ENCODE results near the gene ARSI.
"Not testable (repeated sequence)": the region's sequence is repeated elsewhere in the genome, so short reads cannot be mapped to it uniquely, and the experiment has no call there.

ARSI gene

GRCh38 chr5:150265870-150266383 is 36.8 kb downstream of the ARSI start:
- DNase-seq (ENCODE audit: low read depth) = no peak

GRCh38 chr5:150264667-150265603 is 37.8 kb downstream of the ARSI start:
- no peak for DNase-seq (ENCODE audit: low read depth)

GRCh38 chr5:150263801-150264621 is 38.7 kb downstream of the ARSI start:
- peak; percentile 38 for DNase-seq (ENCODE audit: low read depth)

GRCh38 chr5:150263375-150263775 is 39.3 kb downstream of the ARSI start:
- no peak for DNase-seq (ENCODE audit: low read depth)

- DNase-seq (ENCODE audit: low read depth) = no peak
These were observed 40.2 kb downstream of the ARSI start for GRCh38 chr5:150262502-150262901.

GRCh38 chr5:150261231-150261630 is 41.5 kb downstream of the ARSI start:
- DNase-seq (ENCODE audit: low read depth) = no peak

- no peak for DNase-seq (ENCODE audit: low read depth)
These were observed 44.6 kb downstream of the ARSI start for GRCh38 chr5:150258130-150258529.

GRCh38 chr5:150257424-150257823 is 45.3 kb downstream of the ARSI start:
- DNase-seq (ENCODE audit: low read depth) = no peak

GRCh38 chr5:150256410-150257064 is 46.2 kb downstream of the ARSI start:
- DNase-seq (ENCODE audit: low read depth) = no peak

- DNase-seq (ENCODE audit: low read depth) = no peak
These were observed 46.9 kb downstream of the ARSI start for GRCh38 chr5:150255659-150256409.

GRCh38 chr5:150254774-150255173 is 47.9 kb downstream of the ARSI start:
- no peak for DNase-seq (ENCODE audit: low read depth)

GRCh38 chr5:150254363-150254762 is 48.3 kb downstream of the ARSI start:
- DNase-seq (ENCODE audit: low read depth) = no peak

- DNase-seq (ENCODE audit: low read depth) = no peak
These were observed 49.1 kb downstream of the ARSI start for GRCh38 chr5:150253416-150254208.

GRCh38 chr5:150252489-150252888 is 50.2 kb downstream of the ARSI start:
- DNase-seq (ENCODE audit: low read depth) = no peak

- no peak for DNase-seq (ENCODE audit: low read depth)
These were observed 51.2 kb downstream of the ARSI start for GRCh38 chr5:150251504-150251903.

- DNase-seq (ENCODE audit: low read depth) = no peak
These were observed 53.0 kb downstream of the ARSI start for GRCh38 chr5:150249744-150250143.

- no peak for DNase-seq (ENCODE audit: low read depth)
These were observed 53.8 kb downstream of the ARSI start for GRCh38 chr5:150248946-150249345.

GRCh38 chr5:150248493-150248892 is 54.2 kb downstream of the ARSI start:
- not testable (repeated sequence) for DNase-seq (ENCODE audit: low read depth)

GRCh38 chr5:150247726-150248125 is 55.0 kb downstream of the ARSI start:
- DNase-seq (ENCODE audit: low read depth) = no peak

- no peak for DNase-seq (ENCODE audit: low read depth)
These were observed 55.9 kb downstream of the ARSI start for GRCh38 chr5:150246835-150247234.

GRCh38 chr5:150246429-150246828 is 56.3 kb downstream of the ARSI start:
- DNase-seq (ENCODE audit: low read depth) = no peak

Measured in HS-27A (cell line).